Embryonic facial prominence (tissue), 1 donor: Measurements from ENCODE around the gene WRAP53.

Experiments
- DNase-seq: peaks from one replicate; pipeline ENCODE4 v3.0.0-alpha.2; 2016; ENCODE audit errors: extremely low spot score

The WRAP53 gene

GRCh38 chr17:7744416-7744815, 56.1 kb downstream of the WRAP53 start:
- no peak for DNase-seq

DNA sequence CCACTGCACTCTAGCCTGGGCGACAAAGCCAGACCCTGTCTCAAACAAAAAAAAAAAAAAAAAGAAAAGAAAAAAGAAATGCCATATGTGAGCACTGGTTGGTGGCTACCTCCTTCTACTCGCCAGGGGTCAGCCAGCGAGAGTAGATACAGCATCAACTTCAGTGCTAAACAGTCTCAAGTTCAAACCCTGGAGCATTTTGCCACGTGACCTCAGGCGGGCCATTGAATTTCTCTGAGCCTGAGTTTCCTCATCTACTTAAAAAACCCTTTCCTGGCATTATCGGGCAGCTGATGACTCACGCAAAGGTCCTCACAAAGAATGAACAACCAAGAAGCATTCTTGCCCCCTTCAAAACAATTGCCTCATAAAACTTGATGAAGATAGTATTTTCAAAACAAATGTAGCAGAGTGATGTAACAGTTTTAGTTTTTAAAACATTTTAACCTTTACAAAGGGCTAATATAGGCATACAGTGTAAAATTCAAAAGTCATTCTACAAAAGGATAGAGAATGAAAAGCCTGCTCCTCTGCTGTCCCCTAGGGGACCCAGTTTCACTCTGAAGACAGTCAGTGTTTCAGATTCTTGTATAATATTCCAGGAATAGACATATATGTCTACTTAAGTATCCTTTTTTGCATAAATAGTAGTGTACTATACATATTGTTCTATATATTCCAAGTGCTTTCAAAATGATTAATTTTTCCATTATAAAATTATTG, 57.6 kb downstream of the WRAP53 start:
- DNase-seq = no peak

DNA sequence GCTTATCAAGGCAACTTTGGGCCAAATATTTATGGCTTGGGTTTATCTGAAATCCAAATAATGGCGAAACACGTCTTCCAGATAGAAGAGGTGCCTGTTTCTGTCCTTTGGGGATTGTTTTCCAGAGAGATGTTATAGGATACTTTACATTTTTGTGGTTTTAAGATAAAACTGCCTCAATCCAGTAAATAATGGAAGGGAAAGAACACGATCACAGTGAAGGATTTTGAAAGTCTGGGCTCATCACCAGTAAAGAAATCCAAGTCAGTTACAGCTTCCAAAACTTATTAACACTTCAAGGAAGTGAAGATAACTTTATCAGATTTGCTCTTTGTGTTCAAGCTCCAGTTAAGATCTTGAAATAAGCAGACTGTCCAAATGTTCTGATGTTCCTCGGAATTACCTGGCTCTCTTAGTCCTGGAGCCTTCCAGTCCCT, 59.4 kb downstream of the WRAP53 start:
- no peak for DNase-seq

- no peak for DNase-seq
Observed at GRCh38 chr17:7748076-7748775, 59.9 kb downstream of the WRAP53 start.

- DNase-seq = no peak
Observed at GRCh38 chr17:7750321-7750821, 62.1 kb downstream of the WRAP53 start.
